Measurements from ENCODE around the gene ENPP3. TPM values are rescaled to one million over a fixed set of nuclear protein-coding genes. Genes with fewer than 3 reads are reported as not detected.

Gene ENPP3
- total and polyA plus RNA-seq, 2 experiments from 2014 or later, result not detected

DNA sequence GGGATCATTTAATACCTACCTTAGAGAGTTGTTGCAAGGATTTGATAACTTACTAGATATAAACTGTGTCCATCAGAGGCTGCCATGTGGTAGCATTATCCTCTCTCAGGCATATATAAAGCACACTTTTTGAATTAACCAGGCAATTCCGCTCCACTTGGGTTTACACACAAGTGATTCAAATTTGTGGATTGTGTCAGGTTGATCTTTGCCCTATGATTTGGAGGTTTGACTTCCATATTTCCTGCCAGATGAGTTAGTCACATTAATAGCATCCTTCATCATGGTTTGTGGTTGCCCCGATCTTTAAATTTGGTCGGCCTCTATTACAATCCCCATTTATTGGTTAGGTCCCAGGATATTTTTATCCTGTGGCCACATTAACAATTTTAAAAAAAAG lies 118.5 kb downstream of the ENPP3 start:
- no peak overlapping the region for H3K27ac Mint-ChIP-seq
- H3K4me3 ChIP-seq, result no peak overlapping the region
- H3K79me2 ChIP-seq (replicated peaks; ENCODE audit: insufficient read depth), result no peaks in the 10 kb centered on the region
- H3K4me2 ChIP-seq, result no peak overlapping the region
- H3K27ac ChIP-seq (ENCODE audit: low read depth), result no peak overlapping the region
- no peak overlapping the region for H2AFZ ChIP-seq
- no peaks in the 10 kb centered on the region for H3K36me3 Mint-ChIP-seq (ENCODE audit: low read depth)
- TF ChIP-seq, protein P1, sequence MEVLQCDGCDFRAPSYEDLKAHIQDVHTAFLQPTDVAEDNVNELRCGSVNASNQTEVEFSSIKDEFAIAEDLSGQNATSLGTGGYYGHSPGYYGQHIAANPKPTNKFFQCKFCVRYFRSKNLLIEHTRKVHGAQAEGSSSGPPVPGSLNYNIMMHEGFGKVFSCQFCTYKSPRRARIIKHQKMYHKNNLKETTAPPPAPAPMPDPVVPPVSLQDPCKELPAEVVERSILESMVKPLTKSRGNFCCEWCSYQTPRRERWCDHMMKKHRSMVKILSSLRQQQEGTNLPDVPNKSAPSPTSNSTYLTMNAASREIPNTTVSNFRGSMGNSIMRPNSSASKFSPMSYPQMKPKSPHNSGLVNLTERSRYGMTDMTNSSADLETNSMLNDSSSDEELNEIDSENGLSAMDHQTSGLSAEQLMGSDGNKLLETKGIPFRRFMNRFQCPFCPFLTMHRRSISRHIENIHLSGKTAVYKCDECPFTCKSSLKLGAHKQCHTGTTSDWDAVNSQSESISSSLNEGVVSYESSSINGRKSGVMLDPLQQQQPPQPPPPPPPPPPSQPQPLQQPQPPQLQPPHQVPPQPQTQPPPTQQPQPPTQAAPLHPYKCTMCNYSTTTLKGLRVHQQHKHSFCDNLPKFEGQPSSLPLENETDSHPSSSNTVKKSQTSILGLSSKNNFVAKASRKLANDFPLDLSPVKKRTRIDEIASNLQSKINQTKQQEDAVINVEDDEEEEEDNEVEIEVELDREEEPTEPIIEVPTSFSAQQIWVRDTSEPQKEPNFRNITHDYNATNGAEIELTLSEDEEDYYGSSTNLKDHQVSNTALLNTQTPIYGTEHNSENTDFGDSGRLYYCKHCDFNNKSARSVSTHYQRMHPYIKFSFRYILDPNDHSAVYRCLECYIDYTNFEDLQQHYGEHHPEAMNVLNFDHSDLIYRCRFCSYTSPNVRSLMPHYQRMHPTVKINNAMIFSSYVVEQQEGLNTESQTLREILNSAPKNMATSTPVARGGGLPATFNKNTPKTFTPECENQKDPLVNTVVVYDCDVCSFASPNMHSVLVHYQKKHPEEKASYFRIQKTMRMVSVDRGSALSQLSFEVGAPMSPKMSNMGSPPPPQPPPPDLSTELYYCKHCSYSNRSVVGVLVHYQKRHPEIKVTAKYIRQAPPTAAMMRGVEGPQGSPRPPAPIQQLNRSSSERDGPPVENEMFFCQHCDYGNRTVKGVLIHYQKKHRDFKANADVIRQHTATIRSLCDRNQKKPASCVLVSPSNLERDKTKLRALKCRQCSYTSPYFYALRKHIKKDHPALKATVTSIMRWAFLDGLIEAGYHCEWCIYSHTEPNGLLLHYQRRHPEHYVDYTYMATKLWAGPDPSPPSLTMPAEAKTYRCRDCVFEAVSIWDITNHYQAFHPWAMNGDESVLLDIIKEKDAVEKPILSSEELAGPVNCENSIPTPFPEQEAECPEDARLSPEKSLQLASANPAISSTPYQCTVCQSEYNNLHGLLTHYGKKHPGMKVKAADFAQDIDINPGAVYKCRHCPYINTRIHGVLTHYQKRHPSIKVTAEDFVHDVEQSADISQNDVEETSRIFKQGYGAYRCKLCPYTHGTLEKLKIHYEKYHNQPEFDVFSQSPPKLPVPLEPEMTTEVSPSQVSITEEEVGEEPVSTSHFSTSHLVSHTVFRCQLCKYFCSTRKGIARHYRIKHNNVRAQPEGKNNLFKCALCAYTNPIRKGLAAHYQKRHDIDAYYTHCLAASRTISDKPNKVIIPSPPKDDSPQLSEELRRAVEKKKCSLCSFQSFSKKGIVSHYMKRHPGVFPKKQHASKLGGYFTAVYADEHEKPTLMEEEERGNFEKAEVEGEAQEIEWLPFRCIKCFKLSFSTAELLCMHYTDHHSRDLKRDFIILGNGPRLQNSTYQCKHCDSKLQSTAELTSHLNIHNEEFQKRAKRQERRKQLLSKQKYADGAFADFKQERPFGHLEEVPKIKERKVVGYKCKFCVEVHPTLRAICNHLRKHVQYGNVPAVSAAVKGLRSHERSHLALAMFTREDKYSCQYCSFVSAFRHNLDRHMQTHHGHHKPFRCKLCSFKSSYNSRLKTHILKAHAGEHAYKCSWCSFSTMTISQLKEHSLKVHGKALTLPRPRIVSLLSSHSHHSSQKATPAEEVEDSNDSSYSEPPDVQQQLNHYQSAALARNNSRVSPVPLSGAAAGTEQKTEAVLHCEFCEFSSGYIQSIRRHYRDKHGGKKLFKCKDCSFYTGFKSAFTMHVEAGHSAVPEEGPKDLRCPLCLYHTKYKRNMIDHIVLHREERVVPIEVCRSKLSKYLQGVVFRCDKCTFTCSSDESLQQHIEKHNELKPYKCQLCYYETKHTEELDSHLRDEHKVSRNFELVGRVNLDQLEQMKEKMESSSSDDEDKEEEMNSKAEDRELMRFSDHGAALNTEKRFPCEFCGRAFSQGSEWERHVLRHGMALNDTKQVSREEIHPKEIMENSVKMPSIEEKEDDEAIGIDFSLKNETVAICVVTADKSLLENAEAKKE (CRISPR knock-in tag; IDR thresholded peaks at IDR 0.05), result no peak
- TF ChIP-seq, protein P2, sequence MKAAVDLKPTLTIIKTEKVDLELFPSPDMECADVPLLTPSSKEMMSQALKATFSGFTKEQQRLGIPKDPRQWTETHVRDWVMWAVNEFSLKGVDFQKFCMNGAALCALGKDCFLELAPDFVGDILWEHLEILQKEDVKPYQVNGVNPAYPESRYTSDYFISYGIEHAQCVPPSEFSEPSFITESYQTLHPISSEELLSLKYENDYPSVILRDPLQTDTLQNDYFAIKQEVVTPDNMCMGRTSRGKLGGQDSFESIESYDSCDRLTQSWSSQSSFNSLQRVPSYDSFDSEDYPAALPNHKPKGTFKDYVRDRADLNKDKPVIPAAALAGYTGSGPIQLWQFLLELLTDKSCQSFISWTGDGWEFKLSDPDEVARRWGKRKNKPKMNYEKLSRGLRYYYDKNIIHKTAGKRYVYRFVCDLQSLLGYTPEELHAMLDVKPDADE (IDR thresholded peaks at IDR 0.05), result no peak
- TF ChIP-seq REST (IDR thresholded peaks at IDR 0.05; ENCODE audit: unreplicated experiment), result no peak
- no peak for TF ChIP-seq ZNF114 (CRISPR knock-in tag; IDR thresholded peaks at IDR 0.05)
- TF ChIP-seq CREB1 (CRISPR knock-in tag; IDR thresholded peaks at IDR 0.05; ENCODE audit: low read depth), result no peak
- TF ChIP-seq POLR2AphosphoS5 (IDR thresholded peaks at IDR 0.05; ENCODE audit: low read depth), result no peak
- H4K20me1 ChIP-seq (replicated peaks; ENCODE audit: insufficient read depth), result no peaks in the 10 kb centered on the region
- H3K4me1 Mint-ChIP-seq, result no peaks in the 10 kb centered on the region
- H3K27me3 Mint-ChIP-seq (ENCODE audit: insufficient read depth, low read depth, poor library complexity), result peaks cover 2% of the 10 kb centered on the region
- no peak overlapping the region for H3K4me3 Mint-ChIP-seq
- ATAC-seq (no peak), DNase-seq (ENCODE audit: low spot score) (no peak)
- no peaks in the 10 kb centered on the region for H3F3A ChIP-seq (replicated peaks; ENCODE audit: low read depth)
- H3K9me2 ChIP-seq (ENCODE audit: insufficient read depth), result no peaks in the 10 kb centered on the region
- no peaks in the 10 kb centered on the region for H3K4me1 ChIP-seq (ENCODE audit: insufficient read depth)
- no peaks in the 10 kb centered on the region for H3K36me3 ChIP-seq (ENCODE audit: insufficient read depth)
- no peaks in the 10 kb centered on the region for H3K27me3 ChIP-seq (ENCODE audit: insufficient read depth)
- H3K9me3 Mint-ChIP-seq, result no peaks in the 10 kb centered on the region; the same call in 2 of the 3 replicates
